DMS153 treated with DMSO at 0.1 percent for 48 hours (cell line): ENCODE data around the gene NRG3.

Source experiments
- DNase-seq: peaks from one replicate; lab custom pipeline; 2025; ENCODE audit not compliant: unreplicated experiment; lab: John Stamatoyannopoulos, UW

The NRG3 gene

GRCh38 chr10:82084496-82084895 lies 209.5 kb downstream of the NRG3 start:
- DNase-seq: no peak

- DNase-seq: no peak
Observed at GRCh38 chr10:82084904-82085303, 209.9 kb downstream of the NRG3 start.

DNA sequence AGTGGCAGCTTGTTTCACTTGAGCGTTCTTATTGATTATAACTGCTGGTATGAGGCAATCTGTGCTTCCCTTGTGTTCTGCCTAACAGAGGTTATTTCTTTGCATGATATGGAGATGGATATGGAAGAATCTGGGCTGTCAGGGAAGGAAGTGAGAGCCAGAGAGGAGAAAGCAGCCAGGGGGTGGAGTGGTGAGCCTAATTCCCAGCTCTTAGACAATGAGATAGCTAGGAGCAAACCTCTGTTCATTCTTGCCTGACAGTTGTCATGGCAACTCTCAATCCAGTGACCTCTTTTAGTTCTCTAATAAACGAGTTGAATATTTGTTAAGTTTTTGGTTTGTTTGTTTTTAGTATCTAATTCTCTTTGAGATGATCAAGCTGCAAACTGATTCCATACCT lies 214.3 kb downstream of the NRG3 start:
- no peak for DNase-seq

DNA sequence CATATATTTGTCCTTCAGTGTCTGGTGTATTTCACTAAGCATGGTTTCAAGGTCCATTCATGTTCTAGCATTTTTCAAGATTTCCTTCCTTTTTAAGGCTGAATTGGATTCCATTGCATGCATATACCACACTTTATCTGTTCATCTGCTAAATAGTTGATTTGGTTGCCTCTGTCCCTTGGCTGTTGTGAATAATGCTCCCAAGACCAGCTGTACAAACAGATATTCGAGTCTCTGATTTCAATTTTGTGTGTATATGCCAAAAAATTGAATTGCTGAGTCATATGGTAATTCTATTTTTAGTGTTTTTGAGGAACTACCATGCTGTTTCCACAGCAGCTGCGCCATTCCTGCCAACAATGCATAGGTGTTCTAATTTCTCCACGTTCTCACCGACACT lies 216.4 kb downstream of the NRG3 start:
- no peak for DNase-seq

GRCh38 chr10:82092111-82092510 lies 217.1 kb downstream of the NRG3 start:
- DNase-seq: no peak

GRCh38 chr10:82124713-82125112 lies 249.7 kb downstream of the NRG3 start:
- no peak for DNase-seq

DNA sequence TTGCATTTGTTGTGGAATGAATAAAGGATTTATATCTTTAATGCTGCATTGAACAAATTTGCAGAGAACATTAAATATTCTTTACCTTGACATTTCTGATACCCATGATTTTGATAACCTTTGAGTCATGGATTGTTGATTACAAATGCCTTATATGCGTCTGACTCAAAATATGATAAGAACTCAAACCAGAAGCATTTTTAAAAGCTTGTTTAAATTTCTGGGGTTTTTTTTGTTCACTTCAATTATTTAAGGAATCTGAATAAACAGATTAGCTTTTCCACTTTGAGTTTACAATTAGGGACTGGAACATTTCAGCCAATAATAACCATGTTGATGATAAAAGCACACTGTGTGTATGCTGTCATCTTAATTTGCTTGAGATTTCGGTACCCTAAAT lies 253.5 kb downstream of the NRG3 start:
- no peak for DNase-seq

- DNase-seq: no peak
Observed at GRCh38 chr10:82136103-82136502, 261.1 kb downstream of the NRG3 start.

GRCh38 chr10:82144153-82144552 lies 269.2 kb downstream of the NRG3 start:
- no peak for DNase-seq

GRCh38 chr10:82148764-82149163 lies 273.8 kb downstream of the NRG3 start:
- DNase-seq: no peak

DNA sequence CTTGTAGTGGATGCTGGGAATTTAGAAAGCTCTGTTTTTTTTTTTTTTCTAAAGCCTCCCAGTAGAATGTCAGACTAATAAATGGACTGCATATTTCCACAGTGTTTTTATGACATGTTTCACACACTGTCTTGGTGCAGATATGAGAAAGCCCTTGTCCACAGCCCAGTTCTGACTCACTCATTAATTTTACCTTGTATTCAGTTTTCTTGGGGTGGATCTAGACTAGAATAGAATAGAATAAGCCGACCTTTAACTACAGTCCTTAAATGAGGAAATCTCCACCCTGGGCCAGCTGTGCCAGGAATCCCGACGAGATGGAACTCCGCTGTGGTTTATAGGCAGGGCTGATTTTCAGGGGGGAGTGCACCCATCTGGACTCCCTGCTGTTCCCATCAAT lies 274.7 kb downstream of the NRG3 start:
- no peak for DNase-seq

DNA sequence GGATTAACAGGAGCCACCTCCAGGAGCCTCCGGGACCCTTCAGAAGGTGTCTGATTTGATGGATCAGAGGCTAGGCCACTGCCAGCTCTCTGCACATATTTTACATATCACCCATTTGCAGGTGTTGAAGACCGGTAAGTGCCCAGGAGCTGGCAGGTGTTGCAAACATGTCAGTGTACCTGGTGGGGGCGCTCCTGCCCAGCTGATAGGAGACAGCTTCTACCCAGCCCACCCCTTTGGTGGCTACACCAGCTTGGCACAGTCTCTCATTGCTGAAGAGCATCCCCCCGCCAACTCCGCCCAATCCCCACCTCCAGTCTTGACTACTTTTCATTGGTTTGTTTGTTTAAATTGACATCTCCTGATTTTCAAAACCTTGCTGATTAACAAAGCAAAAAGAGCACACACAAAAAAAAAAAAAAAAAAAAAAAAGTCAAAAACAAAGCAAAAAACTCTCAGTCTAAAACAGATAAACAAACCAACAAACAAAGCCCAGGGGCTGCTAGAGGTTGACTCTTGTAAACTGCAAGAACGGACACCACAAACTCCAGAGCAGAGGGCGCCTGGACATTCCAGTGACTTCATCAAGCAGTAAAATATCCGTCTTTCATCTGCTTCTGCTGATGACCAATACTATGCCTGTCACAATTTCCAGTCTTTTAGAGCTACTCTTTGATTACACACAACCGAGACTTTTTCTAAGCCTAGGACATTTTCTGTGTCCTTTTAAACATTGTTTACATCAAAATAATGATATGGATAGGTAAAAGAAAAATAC lies 275.3 kb downstream of the NRG3 start:
- peak; percentile 3 for DNase-seq

DNA sequence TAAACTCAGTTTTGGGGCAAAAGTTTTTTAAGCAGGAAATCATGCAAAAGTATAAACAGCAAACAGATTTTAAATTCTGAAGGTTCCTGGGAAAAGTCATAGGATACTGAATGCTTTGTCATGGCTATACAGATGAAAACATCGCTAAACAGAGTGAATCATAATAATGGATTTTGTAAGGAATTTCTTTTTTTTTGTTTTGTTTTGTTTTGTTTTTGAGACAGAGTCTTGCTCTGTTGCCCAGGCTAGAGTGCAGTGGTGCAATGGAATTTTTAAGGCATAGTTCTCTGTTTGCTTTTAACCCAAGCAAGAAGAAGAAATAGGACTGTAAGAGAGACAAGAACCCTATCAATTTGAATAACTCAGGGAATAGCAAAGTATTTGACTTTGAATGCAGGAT lies 285.3 kb downstream of the NRG3 start:
- DNase-seq: no peak

DNA sequence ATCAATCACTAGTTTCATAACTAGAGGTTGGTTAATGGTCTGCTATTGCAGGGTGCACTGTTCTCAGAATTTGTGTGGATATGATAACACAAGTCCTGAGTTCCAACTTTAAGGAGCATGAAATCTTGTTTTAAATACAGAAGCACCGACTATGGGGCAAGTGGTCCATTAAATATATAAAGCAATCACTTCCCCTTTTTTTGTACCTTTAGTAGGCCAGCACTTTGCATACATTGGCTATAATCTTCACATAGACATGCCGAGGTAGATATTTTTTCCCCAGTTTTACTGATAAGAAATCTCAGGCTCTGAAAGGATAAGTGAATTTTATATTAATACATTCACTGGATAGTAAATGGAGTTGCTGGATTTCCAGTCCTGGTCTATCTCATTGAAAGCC lies 286.3 kb downstream of the NRG3 start:
- no peak for DNase-seq

- DNase-seq: no peak
Observed at GRCh38 chr10:82162549-82163195, 287.7 kb downstream of the NRG3 start.

- DNase-seq: no peak
Observed at GRCh38 chr10:82171899-82172298, 296.9 kb downstream of the NRG3 start.

DNA sequence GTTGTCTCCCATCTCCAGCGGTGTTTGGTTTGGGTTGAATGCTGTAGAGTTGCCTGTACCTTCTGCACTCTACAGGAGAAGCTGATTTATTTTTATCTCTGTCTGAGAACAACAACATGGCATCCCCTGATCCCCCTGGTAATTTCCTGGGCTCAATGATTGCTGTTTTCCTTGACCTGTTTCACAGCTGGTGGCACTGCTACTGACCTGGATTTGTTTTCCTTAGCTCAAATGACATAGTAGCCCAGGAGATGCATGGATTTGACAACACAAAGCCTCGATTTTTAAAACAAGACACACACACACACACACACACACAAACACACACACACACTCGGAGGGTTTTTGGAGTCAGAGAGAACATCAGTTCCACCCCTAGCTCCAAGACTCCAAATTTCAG lies 301.6 kb downstream of the NRG3 start:
- DNase-seq: no peak

DNA sequence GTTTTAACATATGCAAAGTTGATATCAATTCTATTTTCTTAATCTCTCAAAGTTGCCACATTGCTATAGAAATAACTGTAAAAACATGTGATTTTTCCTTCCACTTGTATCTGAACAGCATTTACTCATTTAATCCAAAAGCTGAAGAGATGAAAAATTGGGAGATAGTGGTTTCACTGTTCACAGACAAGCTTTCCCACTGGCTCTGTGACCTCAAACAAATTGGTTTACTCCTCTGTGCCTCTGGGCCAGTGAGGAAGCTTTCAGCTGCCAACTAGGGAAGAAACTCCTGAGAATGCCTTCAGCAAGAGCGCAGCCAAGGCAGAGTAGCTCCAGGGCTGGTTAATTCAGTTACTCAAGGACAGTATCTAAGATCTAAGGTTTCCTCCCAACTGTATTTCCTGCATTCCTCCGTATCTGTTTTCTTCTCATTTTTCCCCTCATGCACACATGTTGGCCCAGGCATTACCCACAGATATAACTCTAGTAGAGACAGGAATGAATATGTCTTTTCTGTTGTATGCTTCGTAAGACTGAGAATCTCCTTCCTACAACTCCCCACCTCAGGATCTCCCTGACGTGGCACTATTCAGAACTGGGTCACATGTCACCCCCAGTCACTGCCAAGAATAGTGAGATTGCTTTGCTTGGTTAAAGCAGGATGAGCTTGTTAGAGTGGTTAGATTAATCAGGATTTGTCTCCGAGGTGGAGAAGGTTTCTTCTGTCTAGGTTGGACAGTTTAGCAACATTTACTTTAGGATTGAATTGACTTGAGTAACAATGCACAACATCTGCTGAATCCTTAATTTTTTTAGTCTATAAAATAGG lies 315.7 kb downstream of the NRG3 start:
- no peak for DNase-seq

DNA sequence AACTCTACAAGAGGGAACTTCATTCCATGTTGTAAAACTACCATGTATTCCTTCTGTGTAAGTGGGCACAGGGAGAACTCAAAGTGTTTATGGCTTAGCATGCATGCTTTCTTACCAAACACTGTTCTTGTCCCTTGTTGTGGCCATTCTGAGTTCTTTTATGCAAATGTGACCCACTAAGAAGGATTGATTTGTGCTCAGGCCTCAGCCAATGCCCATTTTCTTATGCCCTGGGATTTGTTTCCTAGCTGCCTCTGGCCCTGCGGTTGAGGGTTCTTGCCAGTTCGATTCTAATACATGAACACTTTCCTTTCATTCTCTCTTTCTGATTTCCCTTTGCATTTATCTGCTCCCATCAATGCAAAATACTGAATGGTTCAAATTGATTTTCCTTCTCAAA lies 316.7 kb downstream of the NRG3 start:
- DNase-seq: no peak

DNA sequence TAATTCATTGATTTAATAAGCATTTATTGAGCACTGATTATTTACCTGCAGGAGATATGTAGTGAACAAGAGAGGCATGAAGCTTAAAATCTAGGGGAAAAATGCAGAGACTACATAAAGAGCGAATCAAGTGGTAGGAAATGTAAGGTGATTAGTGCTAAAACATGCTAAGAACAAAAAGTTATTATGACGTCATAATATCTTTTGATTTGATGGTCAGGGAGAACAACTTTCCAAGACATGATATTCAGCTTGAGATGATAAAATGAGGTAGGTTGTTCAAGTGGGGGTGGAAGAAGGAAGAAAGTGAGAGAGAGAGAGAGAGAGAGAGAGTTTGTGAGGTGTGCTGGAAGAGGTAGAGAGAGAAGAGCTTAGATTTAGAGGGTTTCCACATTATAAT lies 317.7 kb downstream of the NRG3 start:
- no peak for DNase-seq

DNA sequence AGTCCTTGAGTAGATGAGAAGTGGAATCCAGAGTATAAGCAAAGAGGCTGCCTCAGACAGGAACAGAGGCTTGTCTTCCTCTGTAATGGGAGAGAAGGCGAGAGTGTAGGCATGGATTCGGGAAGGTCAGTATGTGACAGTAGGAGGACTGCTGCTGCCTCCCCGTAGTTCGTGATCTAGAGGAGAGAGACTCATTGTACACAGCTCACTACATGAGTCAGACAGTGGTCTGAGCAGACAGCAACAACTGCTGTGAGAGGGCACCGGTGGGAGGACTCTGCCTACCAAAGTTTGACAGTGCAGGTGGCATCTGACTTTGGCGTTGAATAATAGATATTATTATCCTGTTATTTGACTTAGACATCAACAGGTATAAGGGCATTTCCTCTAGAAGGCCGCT lies 319.4 kb downstream of the NRG3 start:
- DNase-seq: no peak

DNA sequence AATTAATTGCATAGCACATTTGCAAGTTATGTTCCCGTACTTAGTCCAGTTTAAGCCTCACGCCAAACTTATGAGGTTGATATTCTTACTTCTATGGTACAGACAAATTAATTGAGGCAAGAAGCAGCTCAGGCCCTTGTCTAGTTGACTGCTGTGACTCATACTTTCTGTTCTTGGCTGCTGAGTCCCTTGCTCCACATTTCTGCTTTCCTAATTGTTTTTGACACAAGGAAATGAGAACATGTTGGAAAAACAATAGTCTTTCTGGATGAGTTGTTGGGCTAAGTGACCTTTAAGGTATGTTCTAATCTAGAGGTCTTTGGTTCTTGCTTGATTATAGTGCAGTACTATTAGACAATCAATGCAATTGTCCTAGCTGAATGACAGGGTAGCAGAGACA lies 331.8 kb downstream of the NRG3 start:
- no peak for DNase-seq
